Prostate gland (tissue), 2 donors: ENCODE results near the gene FUT3.

Experiments used
- POLR2A ChIP-seq: fragments of 450-650 bp; IDR thresholded peaks from one replicate; pipeline ENCODE4 v1.6.1; 2016; ENCODE audit warnings: antibody characterized with exemption, mild to moderate bottlenecking
- TF ChIP-seq, protein P1 (sequence below), 4 experiments: fragments of 200-600 bp in 2 of 4; fragments of 450-650 bp in 2 of 4; sonication (generic) in 2 of 4; IDR thresholded peaks; 1 replicate in 3 of 4; 2 replicates in 1 of 4; pipeline ENCODE4 v1.5.1; 2016 to 2019; ENCODE audit warnings: antibody characterized with exemption in 4 of 4, mild to moderate bottlenecking in 2 of 4, moderate library complexity in 2 of 4

DNA sequence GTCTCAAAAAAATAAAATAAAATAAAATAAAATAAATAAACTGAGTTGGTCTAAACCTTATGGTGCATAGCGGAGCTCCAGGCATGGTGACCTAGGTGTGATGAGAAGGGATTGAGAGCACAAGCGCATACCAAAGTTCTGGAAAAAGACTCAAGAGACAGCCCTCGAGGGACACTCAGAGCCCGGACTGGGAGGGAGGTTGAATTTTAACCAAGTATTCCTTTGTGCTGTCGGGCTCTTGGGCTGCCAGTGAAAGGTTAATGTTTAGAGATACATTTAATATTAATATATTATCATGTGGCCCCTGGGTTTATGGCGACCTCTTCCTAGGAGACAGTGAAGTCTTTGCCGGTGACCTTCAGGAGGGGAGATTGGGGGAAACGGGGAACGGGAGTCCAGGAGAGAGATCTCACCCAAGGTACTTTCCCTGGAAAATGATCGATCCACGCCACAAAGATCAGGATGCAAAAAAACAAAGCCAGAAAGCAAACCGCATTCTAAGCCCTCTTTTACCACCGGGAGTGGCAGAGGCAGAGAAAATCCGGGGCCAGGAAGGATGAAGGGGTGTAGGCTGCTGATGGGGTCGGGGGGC is 13.4 kb downstream of the FUT3 start:
- TF ChIP-seq, protein P1, sequence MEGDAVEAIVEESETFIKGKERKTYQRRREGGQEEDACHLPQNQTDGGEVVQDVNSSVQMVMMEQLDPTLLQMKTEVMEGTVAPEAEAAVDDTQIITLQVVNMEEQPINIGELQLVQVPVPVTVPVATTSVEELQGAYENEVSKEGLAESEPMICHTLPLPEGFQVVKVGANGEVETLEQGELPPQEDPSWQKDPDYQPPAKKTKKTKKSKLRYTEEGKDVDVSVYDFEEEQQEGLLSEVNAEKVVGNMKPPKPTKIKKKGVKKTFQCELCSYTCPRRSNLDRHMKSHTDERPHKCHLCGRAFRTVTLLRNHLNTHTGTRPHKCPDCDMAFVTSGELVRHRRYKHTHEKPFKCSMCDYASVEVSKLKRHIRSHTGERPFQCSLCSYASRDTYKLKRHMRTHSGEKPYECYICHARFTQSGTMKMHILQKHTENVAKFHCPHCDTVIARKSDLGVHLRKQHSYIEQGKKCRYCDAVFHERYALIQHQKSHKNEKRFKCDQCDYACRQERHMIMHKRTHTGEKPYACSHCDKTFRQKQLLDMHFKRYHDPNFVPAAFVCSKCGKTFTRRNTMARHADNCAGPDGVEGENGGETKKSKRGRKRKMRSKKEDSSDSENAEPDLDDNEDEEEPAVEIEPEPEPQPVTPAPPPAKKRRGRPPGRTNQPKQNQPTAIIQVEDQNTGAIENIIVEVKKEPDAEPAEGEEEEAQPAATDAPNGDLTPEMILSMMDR (IDR thresholded peaks at IDR 0.05) = no peak
- TF ChIP-seq POLR2A = no peak
